Activated CD8-positive, alpha-beta memory T cell treated with anti-CD3 and anti-CD28 coated beads for 36 hours (primary cell): ENCODE results near the gene PRR12. TPM values are rescaled to one million over a fixed set of nuclear protein-coding genes. Genes with fewer than 3 reads are reported as not detected.

Source experiments
- CTCF ChIA-PET: fragments of 350-600 bp; sonication (Branson Sonifier 250); formaldehyde crosslinking; loops from one replicate; lab custom pipeline; 2021; ENCODE audit warnings: antibody characterized with exemption; lab: Charles Lee
- POLR2A ChIA-PET: fragments of 350-600 bp; sonication (Branson Sonifier 250); formaldehyde crosslinking; loops from one replicate; lab custom pipeline; 2021; ENCODE audit warnings: antibody characterized with exemption; lab: Charles Lee
- total RNA-seq, 2 experiments: library from RNA; stranded (reverse); gene quantifications; one replicate each; pipeline ENCODE4 v1.2.3, GENCODE V29; 2021

The PRR12 gene
- total RNA-seq = 10 to 100 TPM; 22.0 to 22.3 TPM

- POLR2A ChIA-PET = interaction anchor here (0.7 to 1.5 kb wide), 8 partner anchors 10 to 99 kb away, joined by 3 to 8 read pairs (median 4); partner anchors contain the start of genes NOSIP, PRMT1, RPS11 and RRAS
- CTCF ChIA-PET = interaction anchor here (1.5 kb wide), 1 partner anchor 50 kb away, joined by 8 read pairs; the partner anchor contains the start of gene RRAS
Observed at GRCh38 chr19:49590971-49591730, at the start of gene PRR12. Gene PRR12 (plus strand): TSS chr19:49591182. CDS start chr19:49591655, 473 bp downstream.

- POLR2A ChIA-PET = interaction anchor here (0.7 kb wide), 1 partner anchor 9 kb away, joined by 3 read pairs; no protein-coding TSS in a partner anchor
- CTCF ChIA-PET = interaction anchor here (0.7 to 1.4 kb wide), 3 partner anchors 8 to 489 kb away, joined by 3 to 5 read pairs (median 3); no protein-coding TSS in a partner anchor
Observed at GRCh38 chr19:49541914-49542313, 49.1 kb upstream of the PRR12 start.

- ChIA-PET CTCF (interaction anchor here (0.9 to 1.4 kb wide), 2 partner anchors 7 to 8 kb away, joined by 3 read pairs; no protein-coding TSS in a partner anchor), POLR2A (no interaction called here)
Observed at GRCh38 chr19:49542446-49542845, 48.5 kb upstream of the PRR12 start.

GRCh38 chr19:49543032-49543431 lies 48.0 kb upstream of the PRR12 start:
- CTCF ChIA-PET = interaction anchor here (0.9 to 1.1 kb wide), 2 partner anchors 9 to 38 kb away, joined by 3 read pairs; no protein-coding TSS in a partner anchor
- POLR2A ChIA-PET = no interaction called here

- POLR2A ChIA-PET = no interaction called here
Observed at GRCh38 chr19:49544154-49544553, 46.8 kb upstream of the PRR12 start.

GRCh38 chr19:49546825-49547565 lies 44.0 kb upstream of the PRR12 start:
- CTCF ChIA-PET = interaction anchor here (0.7 to 5.5 kb wide), 23 partner anchors 8 to 134 kb away, joined by 3 to 64 read pairs (median 6); partner anchors contain the start of genes FCGRT, FLT3LG, NOSIP and RCN3
- POLR2A ChIA-PET = interaction anchor here (0.6 to 0.9 kb wide), 2 partner anchors 35 to 933 kb away, joined by 3 to 5 read pairs; no protein-coding TSS in a partner anchor

More at GRCh38 chr19:49544154-49544553, 46.8 kb upstream of the PRR12 start:
- CTCF ChIA-PET = interaction anchor here (0.6 to 1.1 kb wide), 2 partner anchors 33 to 39 kb away, joined by 3 read pairs; no protein-coding TSS in a partner anchor

GRCh38 chr19:49549045-49549444 lies 41.9 kb upstream of the PRR12 start:
- POLR2A ChIA-PET = no interaction called here
- CTCF ChIA-PET = interaction anchor here (0.6 to 7.0 kb wide), 8 partner anchors 12 to 153 kb away, joined by 3 to 66 read pairs (median 8); partner anchors contain the start of gene NOSIP

GRCh38 chr19:49551531-49551930 lies 39.5 kb upstream of the PRR12 start:
- ChIA-PET CTCF (interaction anchor here (0.8 to 7.0 kb wide), 4 partner anchors 11 to 75 kb away, joined by 3 to 66 read pairs (median 24); no protein-coding TSS in a partner anchor), POLR2A (interaction anchor here (0.7 kb wide), 1 partner anchor 15 kb away, joined by 3 read pairs; no protein-coding TSS in a partner anchor)

GRCh38 chr19:49552749-49553148 lies 38.2 kb upstream of the PRR12 start:
- ChIA-PET CTCF (interaction anchor here (0.5 to 7.0 kb wide), 5 partner anchors 13 to 47 kb away, joined by 3 to 66 read pairs (median 4); no protein-coding TSS in a partner anchor), POLR2A (interaction anchor here (0.6 kb wide), 1 partner anchor 17 kb away, joined by 3 read pairs; no protein-coding TSS in a partner anchor)

GRCh38 chr19:49553451-49554271 lies 37.3 kb upstream of the PRR12 start:
- POLR2A ChIA-PET = interaction anchor here (0.7 to 1.4 kb wide), 2 partner anchors 41 to 554 kb away, joined by 4 to 5 read pairs; partner anchors contain the start of gene FCGRT
- CTCF ChIA-PET = interaction anchor here (0.6 to 7.0 kb wide), 8 partner anchors 11 to 743 kb away, joined by 3 to 66 read pairs (median 4); partner anchors contain the start of gene BCAT2

GRCh38 chr19:49554701-49555181 lies 36.2 kb upstream of the PRR12 start:
- CTCF ChIA-PET = interaction anchor here (0.6 to 7.0 kb wide), 6 partner anchors 8 to 744 kb away, joined by 3 to 66 read pairs (median 4); partner anchors contain the start of gene BCAT2

GRCh38 chr19:49555600-49556411 lies 35.2 kb upstream of the PRR12 start:
- POLR2A ChIA-PET = no interaction called here
- CTCF ChIA-PET = interaction anchor here (1.0 to 4.6 kb wide), 2 partner anchors 9 to 14 kb away, joined by 5 to 42 read pairs; no protein-coding TSS in a partner anchor

More at GRCh38 chr19:49554701-49555181, 36.2 kb upstream of the PRR12 start:
- POLR2A ChIA-PET = interaction anchor here (0.5 to 1.4 kb wide), 3 partner anchors 24 to 58 kb away, joined by 3 to 4 read pairs (median 4); partner anchors contain the start of genes FCGRT and RPS11

GRCh38 chr19:49556412-49557398 lies 34.3 kb upstream of the PRR12 start:
- CTCF ChIA-PET = interaction anchor here (0.7 to 5.7 kb wide), 2 partner anchors 13 to 50 kb away, joined by 3 to 40 read pairs; no protein-coding TSS in a partner anchor

GRCh38 chr19:49557641-49558325 lies 33.2 kb upstream of the PRR12 start:
- ChIA-PET CTCF (interaction anchor here (0.7 to 5.7 kb wide), 3 partner anchors 12 to 55 kb away, joined by 3 to 40 read pairs (median 8); no protein-coding TSS in a partner anchor), POLR2A (interaction anchor here (0.5 kb wide), 1 partner anchor 49 kb away, joined by 3 read pairs; no protein-coding TSS in a partner anchor)

More at GRCh38 chr19:49556412-49557398, 34.3 kb upstream of the PRR12 start:
- POLR2A ChIA-PET = interaction anchor here (0.5 to 0.7 kb wide), 2 partner anchors 48 to 57 kb away, joined by 3 read pairs; no protein-coding TSS in a partner anchor
